Neural progenitor cell (in vitro differentiated cells): ENCODE data around the gene SMG6.

Source experiments
- CTCF ChIP-seq: fragments of 200-600 bp; sonication (generic); IDR thresholded peaks from 2 replicates; pipeline ENCODE4 v1.5.1; 2017; ENCODE audit warnings: antibody characterized with exemption, mild to moderate bottlenecking
- EZH2 ChIP-seq: fragments of 200-600 bp; sonication (generic); IDR thresholded peaks from 2 replicates; pipeline ENCODE4 v1.6.1; 2017; ENCODE audit warnings: antibody characterized with exemption, mild to moderate bottlenecking, moderate library complexity
- EZH2phosphoT487 ChIP-seq: fragments of 200-600 bp; sonication (generic); IDR thresholded peaks from 2 replicates; pipeline ENCODE4 v1.6.1; 2017; ENCODE audit warnings: antibody characterized with exemption

- no peak for TF ChIP-seq CTCF
- no peak for TF ChIP-seq EZH2phosphoT487
- TF ChIP-seq EZH2, result no peak
Measured at GRCh38 chr17:2174468-2175293, 128.9 kb downstream of the SMG6 start.
